DND-41 (cell line): ENCODE data around the gene HDAC4.

Source experiments
- ATAC-seq: fragments of 200-7000 bp; cut with Tn5 transposase; 3 replicates; pipeline ENCODE4 v1.9.1; 2021; ENCODE audit warnings: low read depth; ENCODE audit not compliant: insufficient read depth
- DNase-seq: peaks from one replicate; pipeline ENCODE4 v3.0.0-alpha.2; 2020
- H2AFZ ChIP-seq: 2 replicates; pipeline ENCODE4 v1.6.0; 2012; ENCODE audit warnings: low read depth, low read length
- H3K27ac ChIP-seq: 2 replicates; pipeline ENCODE4 v1.5.1; 2012; ENCODE audit warnings: low read length, inconsistent platforms
- H3K27me3 ChIP-seq: fragments of 200-600 bp; sonication (generic); 2 replicates; pipeline ENCODE4 v1.6.0; 2012; ENCODE audit warnings: low read length, mild to moderate bottlenecking, inconsistent platforms; ENCODE audit not compliant: insufficient read depth, poor library complexity
- H3K36me3 ChIP-seq: 2 replicates; pipeline ENCODE4 v1.5.1; 2012; ENCODE audit warnings: low read length, inconsistent platforms; ENCODE audit not compliant: insufficient read depth
- H3K4me1 ChIP-seq: 2 replicates; pipeline ENCODE4 v1.5.1; 2012; ENCODE audit warnings: mild to moderate bottlenecking, low read length; ENCODE audit not compliant: insufficient read depth
- H3K4me2 ChIP-seq: 2 replicates; pipeline ENCODE4 v1.6.0; 2012; ENCODE audit warnings: mild to moderate bottlenecking, moderate library complexity, low read length, inconsistent platforms; ENCODE audit not compliant: insufficient read depth
- H3K4me3 ChIP-seq, 2 experiments: fragments of 200-600 bp in 1 of 2; shearing (Covaris generic) in 1 of 2; 2 replicates each; pipeline ENCODE4 v1.5.1; 2012 to 2016; ENCODE audit warnings: inconsistent platforms in 2 of 2, low read length in 2 of 2, mild to moderate bottlenecking in 2 of 2, low read depth in 1 of 2, moderate library complexity in 1 of 2
- H3K79me2 ChIP-seq: 2 replicates; pipeline ENCODE4 v1.6.0; 2012; ENCODE audit warnings: low read length, inconsistent platforms; ENCODE audit not compliant: insufficient read depth
- H3K9ac ChIP-seq: 2 replicates; pipeline ENCODE4 v1.6.0; 2012; ENCODE audit warnings: low read depth, mild to moderate bottlenecking, inconsistent platforms, low read length, moderate library complexity
- H3K9me3 ChIP-seq: 2 replicates; pipeline ENCODE4 v1.5.1; 2012; ENCODE audit warnings: low read length, moderate library complexity, mild to moderate bottlenecking, inconsistent platforms; ENCODE audit not compliant: insufficient read depth, severe bottlenecking
- H4K20me1 ChIP-seq: 2 replicates; pipeline ENCODE4 v1.6.0; 2012; ENCODE audit warnings: low read length; ENCODE audit not compliant: insufficient read depth
- CTCF ChIP-seq: IDR thresholded peaks from 2 replicates; pipeline ENCODE4 v1.5.1; 2012; ENCODE audit warnings: borderline replicate concordance, low read length, moderate library complexity, mild to moderate bottlenecking; ENCODE audit not compliant: poor library complexity, severe bottlenecking; ENCODE audit errors: extremely low read depth
- EZH2 ChIP-seq: IDR thresholded peaks from 3 replicates; pipeline ENCODE4 v1.6.1; 2012; ENCODE audit warnings: borderline replicate concordance, low read depth, mild to moderate bottlenecking, moderate library complexity, low read length, inconsistent platforms; ENCODE audit not compliant: severe bottlenecking

The HDAC4 gene

GRCh38 chr2:239202343-239202742 lies 198.5 kb downstream of the HDAC4 start:
- no peak overlapping the region; the same call in 1 of the 2 replicates for H3K27ac ChIP-seq

DNA sequence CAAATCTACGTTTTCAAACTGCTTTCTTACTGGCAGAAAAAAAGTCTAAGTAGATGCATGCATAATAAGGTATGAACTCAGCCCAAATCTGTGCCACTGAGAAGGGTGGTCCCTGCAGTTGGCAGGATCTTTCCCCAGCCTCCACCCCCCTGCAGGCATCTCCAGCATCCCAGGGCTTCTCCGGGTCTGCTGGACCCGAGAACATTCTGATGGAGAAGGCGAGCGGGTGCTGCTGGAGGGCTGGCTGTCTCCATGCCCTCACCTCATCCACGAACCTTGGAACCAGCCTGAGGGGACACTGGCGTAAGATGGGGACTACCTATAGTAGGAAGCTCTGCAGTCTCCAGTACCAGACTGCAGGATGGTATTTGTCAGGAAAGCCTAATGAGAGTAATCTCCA lies 198.9 kb downstream of the HDAC4 start:
- Histone ChIP-seq H3K27me3 (no peaks in the 10 kb centered on the region), H2AFZ (no peak overlapping the region), H3K9me3 (no peaks in the 10 kb centered on the region), H3K4me2 (no peak overlapping the region), H3K4me3 (no peak overlapping the region), H3K27ac (no peak overlapping the region; the same call in 1 of the 2 replicates), H4K20me1 (peaks cover 100% of the 10 kb centered on the region), H3K36me3 (peaks cover 96% of the 10 kb centered on the region), H3K9ac (no peak overlapping the region), H3K4me1 (no peaks in the 10 kb centered on the region), H3K79me2 (peaks cover 100% of the 10 kb centered on the region)
- DNase-seq: no peak
- ATAC-seq: no peak
- TF ChIP-seq EZH2 (no peak), CTCF (no peak)

More at GRCh38 chr2:239202343-239202742, 198.5 kb downstream of the HDAC4 start:
- Histone ChIP-seq H3K9me3 (no peaks in the 10 kb centered on the region), H3K9ac (no peak overlapping the region), H3K79me2 (peaks cover 100% of the 10 kb centered on the region), H3K27me3 (no peaks in the 10 kb centered on the region), H3K36me3 (peaks cover 92% of the 10 kb centered on the region), H2AFZ (no peak overlapping the region), H3K4me2 (no peak overlapping the region), H4K20me1 (peaks cover 100% of the 10 kb centered on the region), H3K4me1 (no peaks in the 10 kb centered on the region), H3K4me3 (no peak overlapping the region)
- DNase-seq: no peak
- ATAC-seq: no peak
- TF ChIP-seq CTCF: no peak
- no peak for TF ChIP-seq EZH2

- no peak overlapping the region for H3K27ac ChIP-seq
- no peak overlapping the region for H3K9ac ChIP-seq
- H3K4me2 ChIP-seq: no peak overlapping the region
Measured at GRCh38 chr2:239201531-239201876, 199.3 kb downstream of the HDAC4 start.

More at GRCh38 chr2:239201531-239201876, 199.3 kb downstream of the HDAC4 start:
- H3K4me1 ChIP-seq: no peaks in the 10 kb centered on the region
- peaks cover 100% of the 10 kb centered on the region for H4K20me1 ChIP-seq
- H3K9me3 ChIP-seq: no peaks in the 10 kb centered on the region
- H3K36me3 ChIP-seq: peaks cover 96% of the 10 kb centered on the region
- H3K27me3 ChIP-seq: no peaks in the 10 kb centered on the region
- peaks cover 100% of the 10 kb centered on the region for H3K79me2 ChIP-seq
- TF ChIP-seq CTCF (no peak), EZH2 (no peak)
- DNase-seq: no peak
- H2AFZ ChIP-seq: no peak overlapping the region
- no peak overlapping the region for H3K4me3 ChIP-seq
- no peak for ATAC-seq
